KMS-11 (cell line): ENCODE results near the gene CD82.

Experiments used
- H2AFZ ChIP-seq: fragments of 200-600 bp; sonication (generic); 2 replicates; pipeline ENCODE4 v1.6.1; 2016; ENCODE audit warnings: antibody characterized with exemption, mixed run types, low read depth
- H3K27ac ChIP-seq: fragments of 200-600 bp; sonication (generic); 2 replicates; pipeline ENCODE4 v1.6.1; 2016; ENCODE audit warnings: mild to moderate bottlenecking, mixed run types
- H3K27me3 ChIP-seq: fragments of 200-600 bp; sonication (generic); 2 replicates; pipeline ENCODE4 v1.6.1; 2017; ENCODE audit warnings: mild to moderate bottlenecking, low read depth, mixed run types, moderate library complexity; ENCODE audit not compliant: insufficient read depth
- H3K36me3 ChIP-seq: fragments of 200-600 bp; sonication (generic); 2 replicates; pipeline ENCODE4 v1.6.1; 2017; ENCODE audit warnings: mild to moderate bottlenecking, mixed run types; ENCODE audit not compliant: insufficient read depth
- H3K4me1 ChIP-seq: fragments of 200-600 bp; sonication (generic); 2 replicates; pipeline ENCODE4 v1.6.1; 2016; ENCODE audit warnings: mild to moderate bottlenecking, low read depth, mixed run types; ENCODE audit not compliant: poor library complexity, severe bottlenecking
- H3K4me2 ChIP-seq: fragments of 200-600 bp; sonication (generic); 2 replicates; pipeline ENCODE4 v1.7.0; 2016; ENCODE audit warnings: mild to moderate bottlenecking, mixed run types
- H3K4me3 ChIP-seq: fragments of 200-600 bp; sonication (generic); IDR thresholded peaks from 2 replicates; pipeline ENCODE4 v1.6.1; 2017; ENCODE audit warnings: low read depth, low read length, mixed read lengths; ENCODE audit not compliant: insufficient read depth
- H3K79me2 ChIP-seq: fragments of 200-600 bp; sonication (generic); 2 replicates; pipeline ENCODE4 v1.6.1; 2016; ENCODE audit warnings: low read depth, mixed run types; ENCODE audit not compliant: insufficient read depth
- H3K9ac ChIP-seq: fragments of 200-600 bp; sonication (generic); 2 replicates; pipeline ENCODE4 v1.6.1; 2016; ENCODE audit warnings: mild to moderate bottlenecking, mixed run types
- H4K20me1 ChIP-seq: fragments of 200-600 bp; sonication (generic); 2 replicates; pipeline ENCODE4 v1.6.1; 2016; ENCODE audit warnings: mild to moderate bottlenecking, mixed run types; ENCODE audit not compliant: insufficient read depth
- CTCF ChIP-seq: fragments of 200-600 bp; sonication (generic); conservative IDR thresholded peaks from 2 replicates; pipeline ENCODE4 v1.6.1; 2017; ENCODE audit warnings: low read depth, mild to moderate bottlenecking, antibody characterized with exemption, low read length, moderate library complexity, mixed read lengths

CD82 gene

GRCh38 chr11:44608991-44609782 lies 43.7 kb downstream of the CD82 start:
- Histone ChIP-seq H3K4me1 (peaks cover 18% of the 10 kb centered on the region), H2AFZ (no peak overlapping the region), H3K4me2 (no peak overlapping the region)

GRCh38 chr11:44609783-44610155 lies 44.3 kb downstream of the CD82 start:
- Histone ChIP-seq H3K36me3 (no peaks in the 10 kb centered on the region), H3K4me2 (no peak overlapping the region), H3K27ac (no peak overlapping the region)

More at GRCh38 chr11:44608991-44609782, 43.7 kb downstream of the CD82 start:
- TF ChIP-seq CTCF: no peak
- Histone ChIP-seq H3K9ac (no peak overlapping the region), H4K20me1 (no peaks in the 10 kb centered on the region), H3K36me3 (no peaks in the 10 kb centered on the region), H3K27me3 (no peaks in the 10 kb centered on the region), H3K27ac (no peak overlapping the region), H3K4me3 (no peak overlapping the region), H3K79me2 (no peaks in the 10 kb centered on the region)

DNA sequence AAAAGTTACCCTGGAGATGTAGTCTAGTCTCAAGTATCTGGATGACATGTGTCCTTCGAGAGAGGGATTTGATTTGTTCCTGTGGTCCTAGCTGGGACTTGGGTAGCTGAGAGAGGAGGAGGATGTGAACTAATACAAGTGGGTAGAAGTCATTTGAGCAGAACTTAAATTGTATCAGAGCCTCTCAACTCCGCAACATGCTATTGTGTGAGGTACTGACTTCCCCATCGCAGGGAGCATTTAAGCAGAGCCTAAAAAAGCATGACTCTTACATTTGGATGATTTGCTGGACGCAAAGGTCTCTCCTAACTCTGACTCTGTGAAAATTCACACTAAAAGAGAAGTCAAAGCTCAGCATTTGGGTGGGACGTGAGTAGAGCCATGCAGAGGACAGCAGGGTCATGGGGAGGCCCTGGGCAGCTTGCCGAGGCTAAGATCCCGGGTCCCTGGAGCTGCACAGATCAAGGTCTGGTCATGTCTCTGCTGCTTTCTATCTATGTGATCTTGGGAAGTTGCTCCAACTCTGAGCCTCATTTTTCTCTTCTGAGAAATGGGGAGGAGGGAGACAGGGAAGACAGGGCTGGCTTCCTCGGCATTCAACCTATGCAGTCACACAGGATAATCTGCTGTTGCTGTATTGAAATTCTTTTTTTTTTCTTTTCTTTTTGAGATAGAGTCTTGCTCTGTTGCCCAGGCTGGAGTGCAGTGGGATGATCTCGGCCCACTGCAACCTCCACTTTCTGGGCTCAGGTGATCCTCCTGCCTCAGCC lies 44.9 kb downstream of the CD82 start:
- no peak overlapping the region for H3K4me3 ChIP-seq
- no peaks in the 10 kb centered on the region for H3K27me3 ChIP-seq
- no peak overlapping the region for H3K4me2 ChIP-seq
- no peaks in the 10 kb centered on the region for H4K20me1 ChIP-seq
- H3K79me2 ChIP-seq: no peaks in the 10 kb centered on the region
- TF ChIP-seq CTCF: no peak
- H2AFZ ChIP-seq: no peak overlapping the region
- peaks cover 18% of the 10 kb centered on the region for H3K4me1 ChIP-seq
- no peaks in the 10 kb centered on the region for H3K36me3 ChIP-seq
- H3K9ac ChIP-seq: no peak overlapping the region
- no peak overlapping the region for H3K27ac ChIP-seq

More at GRCh38 chr11:44609783-44610155, 44.3 kb downstream of the CD82 start:
- no peak overlapping the region for H3K4me3 ChIP-seq
- H3K27me3 ChIP-seq: no peaks in the 10 kb centered on the region
- H3K9ac ChIP-seq: no peak overlapping the region
- no peak for TF ChIP-seq CTCF
- no peak overlapping the region for H2AFZ ChIP-seq
- no peaks in the 10 kb centered on the region for H3K79me2 ChIP-seq
- peaks cover 18% of the 10 kb centered on the region for H3K4me1 ChIP-seq
- no peaks in the 10 kb centered on the region for H4K20me1 ChIP-seq

DNA sequence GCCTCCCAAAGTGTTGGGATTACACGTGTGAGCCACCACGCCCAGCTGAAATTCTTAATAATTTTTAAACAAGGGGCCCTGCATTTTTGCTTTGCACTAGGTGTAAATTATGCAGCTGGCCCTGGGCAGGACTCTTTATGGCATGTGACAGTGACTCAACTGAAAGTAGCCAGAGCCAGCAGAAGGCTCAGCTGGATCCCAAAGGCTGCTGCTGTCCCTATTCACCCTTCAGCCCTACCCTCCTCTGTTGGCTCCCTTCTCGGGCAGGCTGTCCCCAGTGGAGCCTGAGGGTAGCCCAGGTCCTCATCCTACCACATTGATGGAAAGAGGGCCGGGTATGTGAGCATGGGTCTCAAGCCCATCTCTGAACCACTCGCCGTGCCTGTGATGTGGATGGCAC lies 45.6 kb downstream of the CD82 start:
- Histone ChIP-seq H2AFZ (no peak overlapping the region), H3K4me2 (no peak overlapping the region), H3K9ac (no peak overlapping the region), H3K27ac (no peak overlapping the region), H3K79me2 (no peaks in the 10 kb centered on the region), H4K20me1 (no peaks in the 10 kb centered on the region), H3K27me3 (no peaks in the 10 kb centered on the region), H3K4me1 (peaks cover 18% of the 10 kb centered on the region), H3K4me3 (no peak overlapping the region), H3K36me3 (no peaks in the 10 kb centered on the region)
- no peak for TF ChIP-seq CTCF
